HEK293 (cell line): ENCODE data around the gene ZNF618.

Source experiments
- CTCF ChIP-seq: fragments of 450-650 bp; formaldehyde crosslinking; IDR thresholded peaks from 2 replicates; pipeline ENCODE4 v1.5.1; 2016; ENCODE audit warnings: missing biosample characterization, missing genetic modification characterization
- GLIS1 ChIP-seq: fragments of 450-650 bp; formaldehyde crosslinking; IDR thresholded peaks from 2 replicates; pipeline ENCODE4 v1.5.1; 2016; ENCODE audit warnings: missing biosample characterization, missing genetic modification characterization
- REST ChIP-seq: fragments of 450-650 bp; formaldehyde crosslinking; IDR thresholded peaks from 2 replicates; pipeline ENCODE4 v1.5.1; 2016; ENCODE audit warnings: missing biosample characterization, missing genetic modification characterization
- SP2 ChIP-seq: fragments of 450-650 bp; formaldehyde crosslinking; IDR thresholded peaks from 2 replicates; pipeline ENCODE4 v1.5.1; 2016; ENCODE audit warnings: missing biosample characterization, missing genetic modification characterization
- YY1 ChIP-seq: fragments of 450-650 bp; formaldehyde crosslinking; IDR thresholded peaks from 2 replicates; pipeline ENCODE4 v1.5.1; 2018; ENCODE audit warnings: missing biosample characterization, missing genetic modification characterization
- ZBTB17 ChIP-seq: fragments of 450-650 bp; formaldehyde crosslinking; IDR thresholded peaks from 2 replicates; pipeline ENCODE4 v1.5.1; 2016; ENCODE audit warnings: missing biosample characterization, missing genetic modification characterization
- ZNF280D ChIP-seq: fragments of 450-650 bp; formaldehyde crosslinking; IDR thresholded peaks from 2 replicates; pipeline ENCODE4 v1.5.1; 2016; ENCODE audit warnings: missing biosample characterization, missing genetic modification characterization
- ZNF398 ChIP-seq: fragments of 450-650 bp; formaldehyde crosslinking; IDR thresholded peaks from 2 replicates; pipeline ENCODE4 v1.5.1; 2017; ENCODE audit warnings: missing biosample characterization, missing genetic modification characterization
- ZNF514 ChIP-seq: fragments of 450-650 bp; formaldehyde crosslinking; IDR thresholded peaks from 2 replicates; pipeline ENCODE4 v1.5.1; 2016; ENCODE audit warnings: missing biosample characterization, missing genetic modification characterization
- ZNF777 ChIP-seq: fragments of 450-650 bp; formaldehyde crosslinking; IDR thresholded peaks from 2 replicates; pipeline ENCODE4 v1.5.1; 2017; ENCODE audit warnings: missing biosample characterization, missing genetic modification characterization, borderline replicate concordance

GRCh38 chr9:113906411-113907110 lies 30.5 kb downstream of the ZNF618 start:
- no peak for TF ChIP-seq CTCF (tag by site-specific recombination)
- TF ChIP-seq GLIS1: peak; percentile 17; the same call in 1 of the 2 replicates
- no peak for TF ChIP-seq REST (tag by site-specific recombination)
- no peak for TF ChIP-seq SP2
- TF ChIP-seq ZBTB17 (tag by site-specific recombination): 0 out of 2 replicates have a peak, but pooled peaks have one; percentile 39
- TF ChIP-seq ZNF280D (tag by site-specific recombination): no peak
- TF ChIP-seq YY1 (tag by site-specific recombination): no peak
- TF ChIP-seq ZNF398 (tag by site-specific recombination): no peak
- no peak for TF ChIP-seq ZNF514 (tag by site-specific recombination)
- no peak for TF ChIP-seq ZNF777 (tag by site-specific recombination)
